HEK293 (cell line): ENCODE measurements around the gene TSBP1.

Experiments
- MYNN ChIP-seq: fragments of 450-650 bp; formaldehyde crosslinking; IDR thresholded peaks from 2 replicates; pipeline ENCODE4 v1.5.1; 2016; ENCODE audit warnings: missing biosample characterization, missing genetic modification characterization, borderline replicate concordance
- PRDM1 ChIP-seq: fragments of 450-650 bp; formaldehyde crosslinking; IDR thresholded peaks from 2 replicates; pipeline ENCODE4; 2016; ENCODE audit warnings: missing biosample characterization, missing genetic modification characterization
- ZNF274 ChIP-seq, 2 experiments: fragments of 200-500 bp in 1 of 2; fragments of 450-650 bp in 1 of 2; sonication (Bioruptor generic) in 1 of 2; formaldehyde crosslinking in 1 of 2; IDR thresholded peaks; 2 replicates each; pipeline versions ENCODE4 v1.5.1 to v1.6.1; 2014 to 2016; ENCODE audit warnings: borderline replicate concordance in 1 of 2, inconsistent platforms in 1 of 2, low read length in 1 of 2, missing biosample characterization in 1 of 2, missing genetic modification characterization in 1 of 2
- ZNF391 ChIP-seq: fragments of 450-650 bp; formaldehyde crosslinking; IDR thresholded peaks from 2 replicates; pipeline ENCODE4 v1.5.1; 2016; ENCODE audit warnings: low read depth, missing biosample characterization, missing genetic modification characterization, borderline replicate concordance
- ZNF513 ChIP-seq: fragments of 450-650 bp; IDR thresholded peaks from 2 replicates; pipeline ENCODE4 v1.5.1; 2018; ENCODE audit warnings: missing biosample characterization, missing genetic modification characterization
- TF ChIP-seq, protein P1 (sequence below): fragments of 450-650 bp; formaldehyde crosslinking; IDR thresholded peaks from 2 replicates; pipeline ENCODE4 v1.5.1; 2016; ENCODE audit warnings: missing biosample characterization, missing genetic modification characterization
- TF ChIP-seq, protein P2 (sequence below): fragments of 450-650 bp; formaldehyde crosslinking; IDR thresholded peaks from 2 replicates; pipeline ENCODE4 v1.5.1; 2016; ENCODE audit warnings: missing biosample characterization, missing genetic modification characterization
- TF ChIP-seq, protein P3 (sequence below): fragments of 450-650 bp; formaldehyde crosslinking; IDR thresholded peaks from 2 replicates; pipeline ENCODE4 v1.5.1; 2016; ENCODE audit warnings: missing biosample characterization, missing genetic modification characterization
- TF ChIP-seq, protein P4 (sequence below): sonication (generic); formaldehyde crosslinking; IDR thresholded peaks from 2 replicates; pipeline ENCODE4 v1.8.1; 2022; ENCODE audit warnings: mild to moderate bottlenecking, moderate library complexity, missing genetic modification reagents
- TF ChIP-seq, protein P5 (sequence below): fragments of 450-650 bp; formaldehyde crosslinking; IDR thresholded peaks from 2 replicates; pipeline ENCODE4 v1.5.1; 2016; ENCODE audit warnings: missing biosample characterization, missing genetic modification characterization

GRCh38 chr6:32367644-32368043 lies 4.1 kb downstream of the TSBP1 start:
- no peak for TF ChIP-seq ZNF513 (tag by site-specific recombination)
- TF ChIP-seq, protein P1, sequence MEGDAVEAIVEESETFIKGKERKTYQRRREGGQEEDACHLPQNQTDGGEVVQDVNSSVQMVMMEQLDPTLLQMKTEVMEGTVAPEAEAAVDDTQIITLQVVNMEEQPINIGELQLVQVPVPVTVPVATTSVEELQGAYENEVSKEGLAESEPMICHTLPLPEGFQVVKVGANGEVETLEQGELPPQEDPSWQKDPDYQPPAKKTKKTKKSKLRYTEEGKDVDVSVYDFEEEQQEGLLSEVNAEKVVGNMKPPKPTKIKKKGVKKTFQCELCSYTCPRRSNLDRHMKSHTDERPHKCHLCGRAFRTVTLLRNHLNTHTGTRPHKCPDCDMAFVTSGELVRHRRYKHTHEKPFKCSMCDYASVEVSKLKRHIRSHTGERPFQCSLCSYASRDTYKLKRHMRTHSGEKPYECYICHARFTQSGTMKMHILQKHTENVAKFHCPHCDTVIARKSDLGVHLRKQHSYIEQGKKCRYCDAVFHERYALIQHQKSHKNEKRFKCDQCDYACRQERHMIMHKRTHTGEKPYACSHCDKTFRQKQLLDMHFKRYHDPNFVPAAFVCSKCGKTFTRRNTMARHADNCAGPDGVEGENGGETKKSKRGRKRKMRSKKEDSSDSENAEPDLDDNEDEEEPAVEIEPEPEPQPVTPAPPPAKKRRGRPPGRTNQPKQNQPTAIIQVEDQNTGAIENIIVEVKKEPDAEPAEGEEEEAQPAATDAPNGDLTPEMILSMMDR (tag by site-specific recombination), result no peak
- TF ChIP-seq, protein P2, sequence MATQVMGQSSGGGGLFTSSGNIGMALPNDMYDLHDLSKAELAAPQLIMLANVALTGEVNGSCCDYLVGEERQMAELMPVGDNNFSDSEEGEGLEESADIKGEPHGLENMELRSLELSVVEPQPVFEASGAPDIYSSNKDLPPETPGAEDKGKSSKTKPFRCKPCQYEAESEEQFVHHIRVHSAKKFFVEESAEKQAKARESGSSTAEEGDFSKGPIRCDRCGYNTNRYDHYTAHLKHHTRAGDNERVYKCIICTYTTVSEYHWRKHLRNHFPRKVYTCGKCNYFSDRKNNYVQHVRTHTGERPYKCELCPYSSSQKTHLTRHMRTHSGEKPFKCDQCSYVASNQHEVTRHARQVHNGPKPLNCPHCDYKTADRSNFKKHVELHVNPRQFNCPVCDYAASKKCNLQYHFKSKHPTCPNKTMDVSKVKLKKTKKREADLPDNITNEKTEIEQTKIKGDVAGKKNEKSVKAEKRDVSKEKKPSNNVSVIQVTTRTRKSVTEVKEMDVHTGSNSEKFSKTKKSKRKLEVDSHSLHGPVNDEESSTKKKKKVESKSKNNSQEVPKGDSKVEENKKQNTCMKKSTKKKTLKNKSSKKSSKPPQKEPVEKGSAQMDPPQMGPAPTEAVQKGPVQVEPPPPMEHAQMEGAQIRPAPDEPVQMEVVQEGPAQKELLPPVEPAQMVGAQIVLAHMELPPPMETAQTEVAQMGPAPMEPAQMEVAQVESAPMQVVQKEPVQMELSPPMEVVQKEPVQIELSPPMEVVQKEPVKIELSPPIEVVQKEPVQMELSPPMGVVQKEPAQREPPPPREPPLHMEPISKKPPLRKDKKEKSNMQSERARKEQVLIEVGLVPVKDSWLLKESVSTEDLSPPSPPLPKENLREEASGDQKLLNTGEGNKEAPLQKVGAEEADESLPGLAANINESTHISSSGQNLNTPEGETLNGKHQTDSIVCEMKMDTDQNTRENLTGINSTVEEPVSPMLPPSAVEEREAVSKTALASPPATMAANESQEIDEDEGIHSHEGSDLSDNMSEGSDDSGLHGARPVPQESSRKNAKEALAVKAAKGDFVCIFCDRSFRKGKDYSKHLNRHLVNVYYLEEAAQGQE (tag by site-specific recombination), result no peak
- TF ChIP-seq, protein P3, sequence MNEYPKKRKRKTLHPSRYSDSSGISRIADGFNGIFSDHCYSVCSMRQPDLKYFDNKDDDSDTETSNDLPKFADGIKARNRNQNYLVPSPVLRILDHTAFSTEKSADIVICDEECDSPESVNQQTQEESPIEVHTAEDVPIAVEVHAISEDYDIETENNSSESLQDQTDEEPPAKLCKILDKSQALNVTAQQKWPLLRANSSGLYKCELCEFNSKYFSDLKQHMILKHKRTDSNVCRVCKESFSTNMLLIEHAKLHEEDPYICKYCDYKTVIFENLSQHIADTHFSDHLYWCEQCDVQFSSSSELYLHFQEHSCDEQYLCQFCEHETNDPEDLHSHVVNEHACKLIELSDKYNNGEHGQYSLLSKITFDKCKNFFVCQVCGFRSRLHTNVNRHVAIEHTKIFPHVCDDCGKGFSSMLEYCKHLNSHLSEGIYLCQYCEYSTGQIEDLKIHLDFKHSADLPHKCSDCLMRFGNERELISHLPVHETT (tag by site-specific recombination), result no peak
- TF ChIP-seq, protein P4, sequence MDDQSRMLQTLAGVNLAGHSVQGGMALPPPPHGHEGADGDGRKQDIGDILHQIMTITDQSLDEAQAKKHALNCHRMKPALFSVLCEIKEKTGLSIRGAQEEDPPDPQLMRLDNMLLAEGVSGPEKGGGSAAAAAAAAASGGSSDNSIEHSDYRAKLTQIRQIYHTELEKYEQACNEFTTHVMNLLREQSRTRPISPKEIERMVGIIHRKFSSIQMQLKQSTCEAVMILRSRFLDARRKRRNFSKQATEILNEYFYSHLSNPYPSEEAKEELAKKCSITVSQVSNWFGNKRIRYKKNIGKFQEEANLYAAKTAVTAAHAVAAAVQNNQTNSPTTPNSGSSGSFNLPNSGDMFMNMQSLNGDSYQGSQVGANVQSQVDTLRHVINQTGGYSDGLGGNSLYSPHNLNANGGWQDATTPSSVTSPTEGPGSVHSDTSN (CRISPR knock-in tag), result no peak
- TF ChIP-seq, protein P5, sequence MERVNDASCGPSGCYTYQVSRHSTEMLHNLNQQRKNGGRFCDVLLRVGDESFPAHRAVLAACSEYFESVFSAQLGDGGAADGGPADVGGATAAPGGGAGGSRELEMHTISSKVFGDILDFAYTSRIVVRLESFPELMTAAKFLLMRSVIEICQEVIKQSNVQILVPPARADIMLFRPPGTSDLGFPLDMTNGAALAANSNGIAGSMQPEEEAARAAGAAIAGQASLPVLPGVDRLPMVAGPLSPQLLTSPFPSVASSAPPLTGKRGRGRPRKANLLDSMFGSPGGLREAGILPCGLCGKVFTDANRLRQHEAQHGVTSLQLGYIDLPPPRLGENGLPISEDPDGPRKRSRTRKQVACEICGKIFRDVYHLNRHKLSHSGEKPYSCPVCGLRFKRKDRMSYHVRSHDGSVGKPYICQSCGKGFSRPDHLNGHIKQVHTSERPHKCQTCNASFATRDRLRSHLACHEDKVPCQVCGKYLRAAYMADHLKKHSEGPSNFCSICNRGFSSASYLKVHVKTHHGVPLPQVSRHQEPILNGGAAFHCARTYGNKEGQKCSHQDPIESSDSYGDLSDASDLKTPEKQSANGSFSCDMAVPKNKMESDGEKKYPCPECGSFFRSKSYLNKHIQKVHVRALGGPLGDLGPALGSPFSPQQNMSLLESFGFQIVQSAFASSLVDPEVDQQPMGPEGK (tag by site-specific recombination), result no peak
- TF ChIP-seq ZNF391 (tag by site-specific recombination), result no peak
- no peak for TF ChIP-seq MYNN (tag by site-specific recombination)
- no peak for TF ChIP-seq PRDM1 (tag by site-specific recombination)
- TF ChIP-seq ZNF274 (IDR thresholded peaks at IDR 0.05; ENCODE audit: low read length), result no peak
- no peak for TF ChIP-seq ZNF274 (tag by site-specific recombination; IDR thresholded peaks at IDR 0.05; ENCODE audit: borderline replicate concordance)
